PFSK-1 (cell line): ENCODE measurements around the gene KRTAP10-3.

Experiments used
- POLR2AphosphoS5 ChIP-seq: IDR thresholded peaks from 2 replicates; pipeline ENCODE4 v1.6.1; 2012; ENCODE audit warnings: low read depth, mild to moderate bottlenecking, control low read depth, low read length, moderate library complexity
- SIN3A ChIP-seq: IDR thresholded peaks from 2 replicates; pipeline ENCODE4 v1.6.1; 2012; ENCODE audit warnings: mild to moderate bottlenecking, low read length, moderate library complexity, borderline replicate concordance; ENCODE audit not compliant: insufficient read depth
- TAF1 ChIP-seq: IDR thresholded peaks from 2 replicates; pipeline ENCODE4 v1.6.1; 2012; ENCODE audit warnings: low read length, control low read depth, borderline replicate concordance; ENCODE audit not compliant: insufficient read depth
- TF ChIP-seq, protein P1 (sequence below), 2 experiments: IDR thresholded peaks; 2 replicates each; pipeline versions ENCODE4 v1.6.1 to v1.8.0; 2011 to 2012; ENCODE audit warnings: low read depth in 2 of 2, low read length in 2 of 2, control low read depth in 1 of 2, inconsistent platforms in 1 of 2, mild to moderate bottlenecking in 1 of 2, moderate library complexity in 1 of 2; ENCODE audit not compliant: insufficient read depth in 1 of 2

DNA sequence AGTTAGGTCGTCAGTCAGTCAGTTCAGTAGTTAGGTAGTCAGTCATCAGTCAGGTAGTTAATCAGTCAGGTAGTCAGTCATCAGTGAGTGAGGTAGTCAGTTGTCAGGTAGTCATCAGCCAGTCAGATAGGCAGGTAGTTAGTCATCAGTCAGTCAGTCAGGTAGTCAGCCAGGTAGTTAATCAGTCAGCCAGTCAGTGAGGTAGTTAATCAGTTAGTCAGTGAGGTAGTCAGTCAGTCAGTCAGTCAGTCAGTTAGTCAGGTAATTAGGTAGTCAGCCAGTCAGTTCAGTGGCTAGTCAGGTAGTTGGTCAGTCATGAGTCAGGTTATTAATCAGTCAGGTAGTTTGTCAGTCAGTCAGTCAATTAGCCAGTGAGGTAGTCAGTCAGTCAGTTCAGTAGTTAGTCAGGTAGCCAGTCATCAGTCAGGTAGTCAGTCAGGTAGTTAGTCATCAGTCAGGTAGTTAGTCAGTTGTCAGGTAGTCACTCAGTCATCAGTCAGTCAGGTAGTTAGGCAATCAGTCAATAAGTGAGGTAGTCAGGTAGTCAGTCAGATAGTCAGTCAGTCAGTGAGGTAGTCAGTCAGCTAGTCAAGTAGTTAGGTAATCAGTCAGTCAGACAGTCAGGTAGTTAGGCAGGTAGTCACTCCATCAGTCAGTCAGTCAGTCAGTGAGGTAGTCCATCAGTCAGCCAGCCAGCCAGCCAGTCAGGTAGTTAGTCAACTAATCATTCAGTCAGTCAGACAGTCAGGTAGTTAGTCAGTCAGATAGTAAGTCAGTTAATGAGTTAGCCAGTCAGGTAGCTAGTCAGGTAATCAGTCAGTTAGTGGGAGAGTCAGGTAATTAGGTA is 34.8 kb downstream of the KRTAP10-3 start:
- no peak for TF ChIP-seq SIN3A
- TF ChIP-seq, protein P1, sequence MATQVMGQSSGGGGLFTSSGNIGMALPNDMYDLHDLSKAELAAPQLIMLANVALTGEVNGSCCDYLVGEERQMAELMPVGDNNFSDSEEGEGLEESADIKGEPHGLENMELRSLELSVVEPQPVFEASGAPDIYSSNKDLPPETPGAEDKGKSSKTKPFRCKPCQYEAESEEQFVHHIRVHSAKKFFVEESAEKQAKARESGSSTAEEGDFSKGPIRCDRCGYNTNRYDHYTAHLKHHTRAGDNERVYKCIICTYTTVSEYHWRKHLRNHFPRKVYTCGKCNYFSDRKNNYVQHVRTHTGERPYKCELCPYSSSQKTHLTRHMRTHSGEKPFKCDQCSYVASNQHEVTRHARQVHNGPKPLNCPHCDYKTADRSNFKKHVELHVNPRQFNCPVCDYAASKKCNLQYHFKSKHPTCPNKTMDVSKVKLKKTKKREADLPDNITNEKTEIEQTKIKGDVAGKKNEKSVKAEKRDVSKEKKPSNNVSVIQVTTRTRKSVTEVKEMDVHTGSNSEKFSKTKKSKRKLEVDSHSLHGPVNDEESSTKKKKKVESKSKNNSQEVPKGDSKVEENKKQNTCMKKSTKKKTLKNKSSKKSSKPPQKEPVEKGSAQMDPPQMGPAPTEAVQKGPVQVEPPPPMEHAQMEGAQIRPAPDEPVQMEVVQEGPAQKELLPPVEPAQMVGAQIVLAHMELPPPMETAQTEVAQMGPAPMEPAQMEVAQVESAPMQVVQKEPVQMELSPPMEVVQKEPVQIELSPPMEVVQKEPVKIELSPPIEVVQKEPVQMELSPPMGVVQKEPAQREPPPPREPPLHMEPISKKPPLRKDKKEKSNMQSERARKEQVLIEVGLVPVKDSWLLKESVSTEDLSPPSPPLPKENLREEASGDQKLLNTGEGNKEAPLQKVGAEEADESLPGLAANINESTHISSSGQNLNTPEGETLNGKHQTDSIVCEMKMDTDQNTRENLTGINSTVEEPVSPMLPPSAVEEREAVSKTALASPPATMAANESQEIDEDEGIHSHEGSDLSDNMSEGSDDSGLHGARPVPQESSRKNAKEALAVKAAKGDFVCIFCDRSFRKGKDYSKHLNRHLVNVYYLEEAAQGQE (IDR thresholded peaks at IDR 0.05; ENCODE audit: insufficient read depth in 1 of 2, low read depth in 2 of 2, low read length in 2 of 2), result no peak
- TF ChIP-seq POLR2AphosphoS5, result no peak
- TF ChIP-seq TAF1, result no peak
